CD4-positive, alpha-beta T cell (primary cell): ENCODE results near the gene C12orf60. TPM values are rescaled to one million over a fixed set of nuclear protein-coding genes. Genes with fewer than 3 reads are reported as not detected.

ENCODE experiments used
- ATAC-seq: fragments of 200-7000 bp; cut with Tn5 transposase; one replicate; pipeline ENCODE4 v1.10.0; 2022; ENCODE audit warnings: mild to moderate bottlenecking; ENCODE audit not compliant: poor library complexity
- CTCF ChIA-PET: fragments of 350-600 bp; sonication (Branson Sonifier 250); formaldehyde crosslinking; loops from one replicate; lab custom pipeline; 2021; ENCODE audit warnings: antibody characterized with exemption, inconsistent platforms; lab: Charles Lee
- POLR2A ChIA-PET: fragments of 350-600 bp; sonication (Branson Sonifier 250); formaldehyde crosslinking; loops from one replicate; lab custom pipeline; 2021; ENCODE audit warnings: antibody characterized with exemption, inconsistent platforms; lab: Charles Lee
- DNase-seq, 14 experiments: peaks; one replicate each; pipeline ENCODE4 v3.0.0-alpha.2; 2013 to 2020; ENCODE audit warnings: mixed read lengths in 2 of 14
- H3K27ac ChIP-seq, 2 donors: one replicate each; pipeline versions ENCODE4 v1.5.1 to v1.7.0; 2013; ENCODE audit warnings: low read length in 2 of 2, low read depth in 1 of 2, mild to moderate bottlenecking in 1 of 2
- H3K27me3 ChIP-seq, 2 experiments: 1 replicate in 1 of 2; 2 replicates in 1 of 2; pipeline versions ENCODE4 v1.6.1 to v1.7.0; 2013; ENCODE audit warnings: low read length in 2 of 2, control low read depth in 1 of 2, mild to moderate bottlenecking in 1 of 2, moderate library complexity in 1 of 2; ENCODE audit not compliant: insufficient read depth in 2 of 2, control insufficient read depth in 1 of 2
- H3K36me3 ChIP-seq: one replicate; pipeline ENCODE4 v1.6.1; 2013; ENCODE audit warnings: low read length, control low read depth; ENCODE audit not compliant: insufficient read depth
- H3K4me1 ChIP-seq: one replicate; pipeline ENCODE4 v1.6.1; 2013; ENCODE audit warnings: low read length, control low read depth; ENCODE audit not compliant: insufficient read depth
- H3K4me3 ChIP-seq: one replicate; pipeline ENCODE4 v1.5.1; 2013; ENCODE audit warnings: mild to moderate bottlenecking, low read length, moderate library complexity
- H3K9me3 ChIP-seq, 2 experiments: 1 replicate in 1 of 2; 2 replicates in 1 of 2; pipeline versions ENCODE4 v1.6.1 to v1.7.0; 2013; ENCODE audit warnings: low read length in 2 of 2, mild to moderate bottlenecking in 2 of 2, control low read depth in 1 of 2, moderate library complexity in 1 of 2; ENCODE audit not compliant: control insufficient read depth in 1 of 2, insufficient read depth in 1 of 2
- H3K27ac Mint-ChIP-seq: one replicate; pipeline ENCODE4 v1.8.0; 2020; ENCODE audit warnings: mixed read lengths
- H3K27me3 Mint-ChIP-seq: one replicate; pipeline ENCODE4 v1.8.0; 2021; ENCODE audit warnings: mixed read lengths
- H3K36me3 Mint-ChIP-seq: one replicate; pipeline ENCODE4 v1.8.0; 2021; ENCODE audit warnings: low read depth, mixed read lengths
- H3K4me1 Mint-ChIP-seq: one replicate; pipeline ENCODE4 v1.8.0; 2021; ENCODE audit warnings: low read depth, mixed read lengths
- H3K4me3 Mint-ChIP-seq: one replicate; pipeline ENCODE4 v1.8.0; 2020; ENCODE audit warnings: mild to moderate bottlenecking, mixed read lengths
- H3K9me3 Mint-ChIP-seq: one replicate; pipeline ENCODE4 v1.8.0; 2020; ENCODE audit warnings: mixed read lengths
- CTCF ChIP-seq: fragments of 200-600 bp; IDR thresholded peaks from one replicate; pipeline ENCODE4 v1.8.0; 2022; ENCODE audit warnings: antibody characterized with exemption, mild to moderate bottlenecking
- intact Hi-C, 2 experiments: fragments of 100-400 bp; cut with DNase I in 1 of 2; cut with micrococcal nuclease in 1 of 2; formaldehyde crosslinking; loops; one replicate each; pipeline versions ENCODE4 v1.15.1 to v1.9.0; 2023 to 2025; cut with DNase I, micrococcal nuclease
- total RNA-seq, 174 experiments: library from RNA in 2 of 174; stranded (reverse) in 2 of 174; gene quantifications; one replicate each; pipeline ENCODE4 v1.2.3 and lab custom pipeline; 2021 to 2026

Gene C12orf60
- total RNA-seq, 2 experiments from 2014 or later: 0.11 to 0.22 TPM

DNA sequence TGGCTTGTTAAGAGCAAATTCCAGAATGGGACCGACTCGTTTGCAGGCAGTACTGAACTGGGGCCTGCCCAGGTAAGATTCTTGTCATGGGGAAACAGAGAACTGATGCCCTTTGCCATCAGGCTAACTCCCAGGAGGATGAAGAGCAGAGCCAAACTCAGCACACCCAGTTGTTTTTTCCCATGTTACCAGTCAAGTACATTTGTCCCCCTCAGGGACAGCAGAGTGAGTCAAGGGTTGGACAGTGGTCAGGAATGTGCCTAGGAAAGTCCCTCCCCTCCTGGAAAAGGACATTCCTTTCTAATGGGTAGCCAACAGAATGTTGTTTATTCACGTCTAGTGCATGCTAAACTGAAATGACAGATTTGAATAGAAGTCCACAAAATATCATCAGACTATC, 38.3 kb downstream of the C12orf60 start:
- ATAC-seq (no peak), DNase-seq (no peak)
- Histone ChIP-seq H3K27ac (no peak overlapping the region), H3K27me3 (peaks cover 0 to 1% of the 10 kb centered on the region in 2 experiments), H3K4me1 (peaks cover 3% of the 10 kb centered on the region), H3K36me3 (no peaks in the 10 kb centered on the region), H3K9me3 (no peaks in the 10 kb centered on the region), H3K4me3 (no peak overlapping the region)
- intact Hi-C loops: no loop called here
- TF ChIP-seq CTCF: no peak
- ChIA-PET CTCF (no interaction called here), POLR2A (no interaction called here)
- H3K36me3 Mint-ChIP-seq: no peaks in the 10 kb centered on the region
- H3K27me3 Mint-ChIP-seq: peaks cover 17% of the 10 kb centered on the region
- peaks cover 9% of the 10 kb centered on the region for H3K4me1 Mint-ChIP-seq
- H3K27ac Mint-ChIP-seq: no peak overlapping the region
- no peaks in the 10 kb centered on the region for H3K9me3 Mint-ChIP-seq
- no peak overlapping the region for H3K4me3 Mint-ChIP-seq

DNA sequence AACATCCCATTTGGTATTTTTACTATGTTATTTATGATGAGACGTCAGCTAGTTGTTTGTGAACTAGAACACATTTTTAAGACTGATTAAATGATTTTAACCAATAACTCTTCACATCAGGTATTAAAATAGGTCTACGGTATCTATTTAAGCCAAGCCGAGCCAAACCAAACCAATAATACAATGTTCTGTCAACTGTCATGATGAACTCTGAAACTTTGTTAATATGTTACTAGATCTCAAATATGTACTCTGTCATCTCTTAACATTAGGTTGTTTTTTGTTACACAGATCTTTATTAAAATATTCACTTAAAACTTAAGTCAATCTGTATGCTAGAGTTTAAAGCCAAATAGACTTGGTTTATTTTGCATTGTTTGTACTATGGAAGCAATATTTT, 38.8 kb downstream of the C12orf60 start:
- H3K27ac ChIP-seq: no peak overlapping the region
- intact Hi-C loops: no loop called here
- POLR2A ChIA-PET: no interaction called here
- H3K4me3 ChIP-seq: no peak overlapping the region
- no peaks in the 10 kb centered on the region for H3K36me3 Mint-ChIP-seq
- H3K9me3 Mint-ChIP-seq: no peaks in the 10 kb centered on the region
- no peak for TF ChIP-seq CTCF
- ATAC-seq (no peak), DNase-seq (no peak)
- H3K36me3 ChIP-seq: no peaks in the 10 kb centered on the region
- CTCF ChIA-PET: no interaction called here
- peaks cover 9% of the 10 kb centered on the region for H3K4me1 Mint-ChIP-seq
- H3K9me3 ChIP-seq: no peaks in the 10 kb centered on the region
- H3K4me3 Mint-ChIP-seq: no peak overlapping the region
- H3K27me3 Mint-ChIP-seq: peaks cover 13% of the 10 kb centered on the region
- no peak overlapping the region for H3K27ac Mint-ChIP-seq
- no peaks in the 10 kb centered on the region for H3K27me3 ChIP-seq
- H3K4me1 ChIP-seq: peaks cover 3% of the 10 kb centered on the region

DNA sequence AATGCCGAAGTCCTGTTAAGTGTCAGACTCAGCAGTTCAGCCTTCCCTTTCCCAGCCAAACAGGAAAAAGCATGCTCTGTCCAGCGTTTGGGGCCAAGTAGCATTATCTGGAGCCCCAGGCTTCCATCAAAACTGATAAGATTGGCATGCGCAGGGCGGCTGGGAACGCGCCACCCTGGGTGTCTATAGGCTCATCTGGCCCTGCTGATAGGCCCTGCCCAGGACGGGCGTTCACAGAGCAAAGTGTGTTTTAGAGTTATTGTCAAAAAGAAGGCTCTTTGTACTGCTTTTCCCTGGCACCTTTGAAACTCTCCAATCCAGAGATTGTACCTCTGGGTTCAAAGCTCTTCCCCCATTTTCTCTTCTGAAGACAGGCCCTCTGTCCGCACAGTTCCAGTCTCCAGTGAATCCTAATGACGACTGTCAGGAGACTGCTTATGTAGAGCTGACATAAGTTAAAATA, 40.0 kb downstream of the C12orf60 start, which contains the start of gene ART4:
TSS of gene ART4 (minus strand) at position 102 of the 463 bp plus-strand sequence. CDS start 413 bp downstream, outside the sequence.
- Histone ChIP-seq H3K9me3 (no peaks in the 10 kb centered on the region), H3K27ac (no peak within 1 kb of the TSS), H3K4me3 (no peak within 1 kb of the TSS), H3K4me1 (peaks cover 3% of the 10 kb centered on the region), H3K27me3 (no peaks in the 10 kb centered on the region), H3K36me3 (no peaks in the 10 kb centered on the region)
- intact Hi-C loops: no loop called here
- no peak for ATAC-seq
- no peaks in the 10 kb centered on the region for H3K9me3 Mint-ChIP-seq
- peaks cover 9% of the 10 kb centered on the region for H3K4me1 Mint-ChIP-seq
- POLR2A ChIA-PET: interaction anchor here (1.4 kb wide), 1 partner anchor 152 kb away, joined by 6 read pairs; no protein-coding TSS in a partner anchor
- H3K27ac Mint-ChIP-seq: no peak within 1 kb of the TSS
- CTCF ChIA-PET: interaction anchor here (1.7 kb wide), 1 partner anchor 152 kb away, joined by 5 read pairs; no protein-coding TSS in a partner anchor
- TF ChIP-seq CTCF: no peak
- no peaks in the 10 kb centered on the region for H3K36me3 Mint-ChIP-seq
- H3K4me3 Mint-ChIP-seq: no peak within 1 kb of the TSS
- DNase-seq: no peak
- H3K27me3 Mint-ChIP-seq: peaks cover 11% of the 10 kb centered on the region
